ENCODE data around the gene CREB3L2. TPM values are rescaled to one million over a fixed set of nuclear protein-coding genes. Genes with fewer than 3 reads are reported as not detected.
A peak's percentile ranks its signal among the peaks of the same experiment; 100 is the strongest.

The CREB3L2 gene
- total and polyA plus RNA-seq, 4 experiments from 2014 or later: 6.8 to 41.3 (median 28.3) TPM

GRCh38 chr7:137980308-137980707, 21.6 kb downstream of the CREB3L2 start:
- Histone ChIP-seq H3K36me3 (ENCODE audit: insufficient read depth, low read length) (no peaks in the 10 kb centered on the region), H3K4me3 (ENCODE audit: low read length in 2 of 2) (no peak overlapping the region), H3K9me3 (ENCODE audit: control insufficient read depth in 1 of 2, low read length in 2 of 2) (peaks cover 0 to 4% of the 10 kb centered on the region in 2 donors), H3K27ac (ENCODE audit: low read depth, low read length) (no peak overlapping the region), H3K27me3 (ENCODE audit: insufficient read depth, low read length) (no peaks in the 10 kb centered on the region), H3K4me1 (ENCODE audit: insufficient read depth, low read length) (no peaks in the 10 kb centered on the region)
- Mint-ChIP-seq H3K9me3 (peaks cover 3 to 20% (median 8%) of the 10 kb centered on the region in 8 donors), H3K4me1 (peaks cover 6 to 43% (median 18%) of the 10 kb centered on the region in 4 donors), H3K36me3 (peaks cover 35 to 54% of the 10 kb centered on the region in 2 donors), H3K4me3 (no peak overlapping the region), H3K27ac (peak overlapping the region in 2 of 7 donors; percentile 31 to 56), H3K27me3 (no peaks in the 10 kb centered on the region)
- intact Hi-C loops (cut with micrococcal nuclease): no loop called here
- ChIA-PET CTCF (ENCODE audit: partially characterized antibody) (interaction anchor here (1.1 to 4.7 kb wide), 2 partner anchors 24 to 28 kb away, joined by 4 to 13 read pairs; no protein-coding TSS in a partner anchor), POLR2A (ENCODE audit: partially characterized antibody) (no interaction called here)
- no peak for DNase-seq

GRCh38 chr7:137978464-137979237, 23.2 kb downstream of the CREB3L2 start:
- Histone ChIP-seq H3K4me1 (ENCODE audit: insufficient read depth, low read length) (no peaks in the 10 kb centered on the region), H3K9me3 (ENCODE audit: control insufficient read depth in 1 of 2, low read length in 2 of 2) (peaks cover 0 to 4% of the 10 kb centered on the region in 2 donors), H3K27ac (ENCODE audit: low read depth, low read length) (no peak overlapping the region), H3K36me3 (ENCODE audit: insufficient read depth, low read length) (no peaks in the 10 kb centered on the region), H3K4me3 (ENCODE audit: low read length in 2 of 2) (no peak overlapping the region), H3K27me3 (ENCODE audit: insufficient read depth, low read length) (no peaks in the 10 kb centered on the region)
- Mint-ChIP-seq H3K36me3 (peaks cover 21 to 42% of the 10 kb centered on the region in 2 donors), H3K9me3 (peaks cover 3 to 13% (median 8%) of the 10 kb centered on the region in 8 donors), H3K27ac (peak overlapping the region in 2 of 7 donors; percentile 39 to 63), H3K4me3 (no peak overlapping the region), H3K4me1 (peaks cover 8 to 43% (median 19%) of the 10 kb centered on the region in 4 donors), H3K27me3 (no peaks in the 10 kb centered on the region)
- ChIA-PET POLR2A (ENCODE audit: partially characterized antibody) (interaction anchor here (1.2 kb wide), 1 partner anchor 24 kb away, joined by 3 read pairs; no protein-coding TSS in a partner anchor), CTCF (ENCODE audit: partially characterized antibody) (interaction anchor here (4.7 kb wide), 1 partner anchor 30 kb away, joined by 13 read pairs; no protein-coding TSS in a partner anchor)
- DNase-seq: no peak
- intact Hi-C loops (cut with micrococcal nuclease): no loop called here

- Histone ChIP-seq H3K27ac (ENCODE audit: low read depth, low read length) (no peak overlapping the region), H3K36me3 (ENCODE audit: insufficient read depth, low read length) (no peaks in the 10 kb centered on the region), H3K4me1 (ENCODE audit: insufficient read depth, low read length) (no peaks in the 10 kb centered on the region), H3K9me3 (ENCODE audit: control insufficient read depth in 1 of 2, low read length in 2 of 2) (no peaks in the 10 kb centered on the region), H3K27me3 (ENCODE audit: insufficient read depth, low read length) (no peaks in the 10 kb centered on the region), H3K4me3 (ENCODE audit: low read length in 2 of 2) (no peak overlapping the region)
- DNase-seq: no peak
- Mint-ChIP-seq H3K4me3 (no peak overlapping the region), H3K27ac (no peak overlapping the region), H3K27me3 (no peaks in the 10 kb centered on the region), H3K4me1 (peaks cover 8 to 36% (median 19%) of the 10 kb centered on the region in 4 donors), H3K9me3 (peaks cover 0 to 4% (median under 1%) of the 10 kb centered on the region in 8 donors), H3K36me3 (peaks cover 10 to 32% of the 10 kb centered on the region in 2 donors)
- ChIA-PET CTCF (ENCODE audit: partially characterized antibody) (no interaction called here), POLR2A (ENCODE audit: partially characterized antibody) (no interaction called here)
- intact Hi-C loops (cut with micrococcal nuclease): no loop called here
Observed at GRCh38 chr7:137977173-137977572, 24.7 kb downstream of the CREB3L2 start.

GRCh38 chr7:137976696-137977095, 25.2 kb downstream of the CREB3L2 start:
- DNase-seq: no peak
- H3K4me1 ChIP-seq (ENCODE audit: insufficient read depth, low read length): no peaks in the 10 kb centered on the region
- H3K4me3 Mint-ChIP-seq: no peak overlapping the region
- no peaks in the 10 kb centered on the region for H3K9me3 ChIP-seq (ENCODE audit: control insufficient read depth in 1 of 2, low read length in 2 of 2)
- H3K27ac Mint-ChIP-seq: no peak overlapping the region
- H3K36me3 Mint-ChIP-seq: peaks cover 10 to 28% of the 10 kb centered on the region in 2 donors
- intact Hi-C loops (cut with micrococcal nuclease): no loop called here
- H3K4me3 ChIP-seq (ENCODE audit: low read length in 2 of 2): no peak overlapping the region
- H3K27ac ChIP-seq (ENCODE audit: low read depth, low read length): no peak overlapping the region
- H3K27me3 Mint-ChIP-seq: no peaks in the 10 kb centered on the region
- CTCF ChIA-PET (ENCODE audit: partially characterized antibody): no interaction called here
- H3K36me3 ChIP-seq (ENCODE audit: insufficient read depth, low read length): no peaks in the 10 kb centered on the region
- peaks cover 0 to 1% (median 0%) of the 10 kb centered on the region in 8 donors for H3K9me3 Mint-ChIP-seq
- H3K27me3 ChIP-seq (ENCODE audit: insufficient read depth, low read length): no peaks in the 10 kb centered on the region
- peaks cover 8 to 34% (median 19%) of the 10 kb centered on the region in 4 donors for H3K4me1 Mint-ChIP-seq
- POLR2A ChIA-PET (ENCODE audit: partially characterized antibody): no interaction called here

- H3K27ac ChIP-seq (ENCODE audit: low read depth, low read length): no peak overlapping the region
- no peak for DNase-seq
- POLR2A ChIA-PET (ENCODE audit: partially characterized antibody): no interaction called here
- no peaks in the 10 kb centered on the region for H3K27me3 ChIP-seq (ENCODE audit: insufficient read depth, low read length)
- intact Hi-C loops (cut with micrococcal nuclease): no loop called here
- H3K4me1 ChIP-seq (ENCODE audit: insufficient read depth, low read length): no peaks in the 10 kb centered on the region
- CTCF ChIA-PET (ENCODE audit: partially characterized antibody): no interaction called here
- Mint-ChIP-seq H3K4me1 (peaks cover 8 to 29% (median 17%) of the 10 kb centered on the region in 4 donors), H3K4me3 (no peak overlapping the region), H3K9me3 (no peaks in the 10 kb centered on the region), H3K36me3 (peaks cover 8 to 24% of the 10 kb centered on the region in 2 donors), H3K27ac (peak overlapping the region in 1 of 7 donors; percentile 52), H3K27me3 (no peaks in the 10 kb centered on the region)
- H3K9me3 ChIP-seq (ENCODE audit: control insufficient read depth in 1 of 2, low read length in 2 of 2): no peaks in the 10 kb centered on the region
- H3K4me3 ChIP-seq (ENCODE audit: low read length in 2 of 2): no peak overlapping the region
- no peaks in the 10 kb centered on the region for H3K36me3 ChIP-seq (ENCODE audit: insufficient read depth, low read length)
Observed at GRCh38 chr7:137976232-137976631, 25.7 kb downstream of the CREB3L2 start.

- H3K27me3 Mint-ChIP-seq: no peaks in the 10 kb centered on the region
- no peak overlapping the region for H3K4me3 ChIP-seq (ENCODE audit: low read length in 2 of 2)
- ChIA-PET POLR2A (ENCODE audit: partially characterized antibody) (no interaction called here), CTCF (ENCODE audit: partially characterized antibody) (interaction anchor here (1.1 kb wide), 1 partner anchor 73 kb away, joined by 3 read pairs; no protein-coding TSS in a partner anchor)
- H3K36me3 ChIP-seq (ENCODE audit: insufficient read depth, low read length): no peaks in the 10 kb centered on the region
- H3K9me3 Mint-ChIP-seq: no peaks in the 10 kb centered on the region
- H3K9me3 ChIP-seq (ENCODE audit: control insufficient read depth in 1 of 2, low read length in 2 of 2): no peaks in the 10 kb centered on the region
- H3K4me3 Mint-ChIP-seq: no peak overlapping the region
- H3K27ac ChIP-seq (ENCODE audit: low read depth, low read length): no peak overlapping the region
- H3K27me3 ChIP-seq (ENCODE audit: insufficient read depth, low read length): no peaks in the 10 kb centered on the region
- intact Hi-C loops (cut with micrococcal nuclease): no loop called here
- H3K4me1 ChIP-seq (ENCODE audit: insufficient read depth, low read length): no peaks in the 10 kb centered on the region
- H3K36me3 Mint-ChIP-seq: peaks cover 3 to 19% of the 10 kb centered on the region in 2 donors
- DNase-seq: no peak
- peak overlapping the region in 1 of 7 donors; percentile 19 for H3K27ac Mint-ChIP-seq
- H3K4me1 Mint-ChIP-seq: peaks cover 7 to 25% (median 14%) of the 10 kb centered on the region in 4 donors
Observed at GRCh38 chr7:137975768-137976167, 26.1 kb downstream of the CREB3L2 start.

- H3K4me3 ChIP-seq (ENCODE audit: low read length in 2 of 2): no peak overlapping the region
- intact Hi-C loops (cut with micrococcal nuclease): no loop called here
Observed at GRCh38 chr7:137975221-137975620, 26.7 kb downstream of the CREB3L2 start.

More at GRCh38 chr7:137975221-137975620, 26.7 kb downstream of the CREB3L2 start:
- Histone ChIP-seq H3K27me3 (ENCODE audit: insufficient read depth, low read length) (no peaks in the 10 kb centered on the region), H3K4me1 (ENCODE audit: insufficient read depth, low read length) (no peaks in the 10 kb centered on the region), H3K27ac (ENCODE audit: low read depth, low read length) (no peak overlapping the region), H3K9me3 (ENCODE audit: control insufficient read depth in 1 of 2, low read length in 2 of 2) (no peaks in the 10 kb centered on the region), H3K36me3 (ENCODE audit: insufficient read depth, low read length) (no peaks in the 10 kb centered on the region)
- Mint-ChIP-seq H3K4me1 (peaks cover 6 to 20% (median 12%) of the 10 kb centered on the region in 4 donors), H3K4me3 (no peak overlapping the region), H3K36me3 (peaks cover 3 to 17% of the 10 kb centered on the region in 2 donors), H3K27ac (peak overlapping the region in 1 of 7 donors; percentile 31), H3K9me3 (no peaks in the 10 kb centered on the region), H3K27me3 (no peaks in the 10 kb centered on the region)
- ChIA-PET CTCF (ENCODE audit: partially characterized antibody) (interaction anchor here (1.1 kb wide), 1 partner anchor 72 kb away, joined by 3 read pairs; no protein-coding TSS in a partner anchor), POLR2A (ENCODE audit: partially characterized antibody) (no interaction called here)
- DNase-seq: no peak
